HepG2 (cell line): ENCODE results near the gene MLLT10. TPM values are rescaled to one million over a fixed set of nuclear protein-coding genes. Genes with fewer than 3 reads are reported as not detected.

ENCODE experiments used
- ATF1 ChIP-seq: IDR thresholded peaks from 2 replicates; pipeline ENCODE4 v1.6.1; 2016; ENCODE audit warnings: mild to moderate bottlenecking, control low read depth
- BORCS8-MEF2B ChIP-seq: sonication (generic); formaldehyde crosslinking; IDR thresholded peaks from 2 replicates; pipeline ENCODE4 v1.8.0; 2022; ENCODE audit warnings: mild to moderate bottlenecking, missing genetic modification reagents
- BRD4 ChIP-seq: sonication (generic); formaldehyde crosslinking; IDR thresholded peaks from 2 replicates; pipeline ENCODE4 v1.4.0; 2020; ENCODE audit warnings: missing genetic modification reagents
- GPN1 ChIP-seq: sonication (generic); formaldehyde crosslinking; IDR thresholded peaks from 2 replicates; pipeline ENCODE4 v1.5.1; 2020; ENCODE audit warnings: missing genetic modification reagents, borderline replicate concordance
- NR1H2 ChIP-seq: sonication (generic); formaldehyde crosslinking; IDR thresholded peaks from 2 replicates; pipeline ENCODE4 v1.8.1; 2022; ENCODE audit warnings: low read depth, missing genetic modification reagents, borderline replicate concordance
- RAD51 ChIP-seq: fragments of 450-650 bp; IDR thresholded peaks from 2 replicates; pipeline ENCODE4 v1.6.1; 2016; ENCODE audit warnings: borderline replicate concordance
- RARG ChIP-seq: sonication (generic); formaldehyde crosslinking; IDR thresholded peaks from 2 replicates; pipeline ENCODE4 v1.4.0; 2020; ENCODE audit warnings: low read depth, mild to moderate bottlenecking, missing genetic modification reagents
- SETDB1 ChIP-seq: sonication (generic); formaldehyde crosslinking; IDR thresholded peaks from 2 replicates; pipeline ENCODE4 v1.5.1; 2020; ENCODE audit warnings: missing genetic modification reagents, mild to moderate bottlenecking, borderline replicate concordance
- SMYD3 ChIP-seq: sonication (generic); formaldehyde crosslinking; IDR thresholded peaks from 2 replicates; pipeline ENCODE4 v1.8.1; 2023; ENCODE audit warnings: mild to moderate bottlenecking, missing genetic modification reagents
- YEATS2 ChIP-seq: sonication (generic); formaldehyde crosslinking; IDR thresholded peaks from 2 replicates; pipeline ENCODE4 v1.4.0; 2020; ENCODE audit warnings: missing genetic modification reagents, borderline replicate concordance
- ZNF160 ChIP-seq: sonication (generic); formaldehyde crosslinking; IDR thresholded peaks from 2 replicates; pipeline ENCODE4 v1.8.0; 2022; ENCODE audit warnings: mild to moderate bottlenecking, inconsistent platforms, missing genetic modification reagents
- ZNF337 ChIP-seq: sonication (generic); formaldehyde crosslinking; IDR thresholded peaks from 2 replicates; pipeline ENCODE4 v1.5.1; 2020; ENCODE audit warnings: missing genetic modification reagents, low read depth, mild to moderate bottlenecking, borderline replicate concordance
- ZNF430 ChIP-seq: sonication (generic); formaldehyde crosslinking; IDR thresholded peaks from 2 replicates; pipeline ENCODE4 v1.9.0; 2021; ENCODE audit warnings: mild to moderate bottlenecking, missing genetic modification reagents
- ZNF484 ChIP-seq: sonication (generic); formaldehyde crosslinking; IDR thresholded peaks from 2 replicates; pipeline ENCODE4 v1.5.1; 2020; ENCODE audit warnings: mild to moderate bottlenecking, low read depth, missing genetic modification reagents, borderline replicate concordance
- ZNF646 ChIP-seq: sonication (generic); formaldehyde crosslinking; IDR thresholded peaks from 2 replicates; pipeline ENCODE4 v1.9.0; 2021; ENCODE audit warnings: mild to moderate bottlenecking, missing genetic modification reagents
- polyA plus RNA-seq, 8 experiments: library from polyadenylated mRNA; depleted of rRNA in 3 of 8; stranded (reverse) in 7 of 8; unstranded in 1 of 8; fragments of >200 nt; fragmentation: Illumina TruSeq in 4 of 8; extraction: Trizol in 4 of 8; gene quantifications; 2 replicates each; pipeline versions ENCODE4 v1.2.1 to v1.2.3, GENCODE V29; 2011 to 2016; ENCODE audit warnings: low read depth in 4 of 8, missing spikeins in 1 of 8, mixed read lengths in 1 of 8; ENCODE audit not compliant: insufficient read depth in 1 of 8
- total RNA-seq, 5 experiments: library from RNA; depleted of rRNA; stranded (reverse); fragments of >200 nt; fragmentation: Illumina TruSeq; extraction: Trizol; gene quantifications; 2 replicates each; pipeline ENCODE4 v1.2.3, GENCODE V29; 2016; ENCODE audit warnings: low read depth in 1 of 5
- TF ChIP-seq, protein P1 (sequence below): sonication (generic); formaldehyde crosslinking; IDR thresholded peaks from one replicate; pipeline ENCODE4 v1.5.1; 2020; ENCODE audit warnings: mild to moderate bottlenecking, missing genetic modification reagents; ENCODE audit errors: not compliant biosample characterization

The MLLT10 gene
- total and polyA plus RNA-seq, 2 of the 13 experiments (the other 11 are each of a cell fraction or from before 2014, with no cell fraction given): 51.3 to 84.1 TPM

DNA sequence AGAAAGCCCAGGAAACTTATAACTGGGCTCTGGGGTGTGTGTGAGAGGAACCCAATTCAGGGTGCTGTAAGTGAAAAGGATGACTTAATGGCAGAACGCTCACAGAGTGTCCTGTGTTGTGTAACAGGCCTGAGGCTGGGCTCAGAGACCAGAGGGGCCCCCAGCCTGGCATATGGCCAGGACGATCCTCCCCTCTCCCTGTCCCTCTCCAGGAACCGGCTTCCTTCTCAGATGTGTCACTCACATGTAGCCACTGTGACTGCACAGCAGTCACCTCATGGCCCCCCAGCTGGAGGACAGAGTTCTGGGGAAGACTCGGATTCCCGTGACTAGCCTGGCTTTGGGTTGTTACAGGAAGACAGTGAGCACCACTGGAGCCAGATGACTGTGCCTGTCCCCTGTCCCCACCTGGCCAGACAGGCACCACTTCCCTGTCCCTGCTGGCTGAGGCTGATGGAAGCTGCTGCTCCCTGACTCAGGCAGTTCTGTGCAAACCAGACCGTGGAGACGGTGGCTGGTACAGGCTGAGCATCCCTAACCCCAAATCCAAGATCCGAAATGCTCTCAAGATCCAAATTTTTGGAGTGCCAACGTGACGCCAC lies 220.5 kb downstream of the MLLT10 start (continued):
- TF ChIP-seq, protein P1, sequence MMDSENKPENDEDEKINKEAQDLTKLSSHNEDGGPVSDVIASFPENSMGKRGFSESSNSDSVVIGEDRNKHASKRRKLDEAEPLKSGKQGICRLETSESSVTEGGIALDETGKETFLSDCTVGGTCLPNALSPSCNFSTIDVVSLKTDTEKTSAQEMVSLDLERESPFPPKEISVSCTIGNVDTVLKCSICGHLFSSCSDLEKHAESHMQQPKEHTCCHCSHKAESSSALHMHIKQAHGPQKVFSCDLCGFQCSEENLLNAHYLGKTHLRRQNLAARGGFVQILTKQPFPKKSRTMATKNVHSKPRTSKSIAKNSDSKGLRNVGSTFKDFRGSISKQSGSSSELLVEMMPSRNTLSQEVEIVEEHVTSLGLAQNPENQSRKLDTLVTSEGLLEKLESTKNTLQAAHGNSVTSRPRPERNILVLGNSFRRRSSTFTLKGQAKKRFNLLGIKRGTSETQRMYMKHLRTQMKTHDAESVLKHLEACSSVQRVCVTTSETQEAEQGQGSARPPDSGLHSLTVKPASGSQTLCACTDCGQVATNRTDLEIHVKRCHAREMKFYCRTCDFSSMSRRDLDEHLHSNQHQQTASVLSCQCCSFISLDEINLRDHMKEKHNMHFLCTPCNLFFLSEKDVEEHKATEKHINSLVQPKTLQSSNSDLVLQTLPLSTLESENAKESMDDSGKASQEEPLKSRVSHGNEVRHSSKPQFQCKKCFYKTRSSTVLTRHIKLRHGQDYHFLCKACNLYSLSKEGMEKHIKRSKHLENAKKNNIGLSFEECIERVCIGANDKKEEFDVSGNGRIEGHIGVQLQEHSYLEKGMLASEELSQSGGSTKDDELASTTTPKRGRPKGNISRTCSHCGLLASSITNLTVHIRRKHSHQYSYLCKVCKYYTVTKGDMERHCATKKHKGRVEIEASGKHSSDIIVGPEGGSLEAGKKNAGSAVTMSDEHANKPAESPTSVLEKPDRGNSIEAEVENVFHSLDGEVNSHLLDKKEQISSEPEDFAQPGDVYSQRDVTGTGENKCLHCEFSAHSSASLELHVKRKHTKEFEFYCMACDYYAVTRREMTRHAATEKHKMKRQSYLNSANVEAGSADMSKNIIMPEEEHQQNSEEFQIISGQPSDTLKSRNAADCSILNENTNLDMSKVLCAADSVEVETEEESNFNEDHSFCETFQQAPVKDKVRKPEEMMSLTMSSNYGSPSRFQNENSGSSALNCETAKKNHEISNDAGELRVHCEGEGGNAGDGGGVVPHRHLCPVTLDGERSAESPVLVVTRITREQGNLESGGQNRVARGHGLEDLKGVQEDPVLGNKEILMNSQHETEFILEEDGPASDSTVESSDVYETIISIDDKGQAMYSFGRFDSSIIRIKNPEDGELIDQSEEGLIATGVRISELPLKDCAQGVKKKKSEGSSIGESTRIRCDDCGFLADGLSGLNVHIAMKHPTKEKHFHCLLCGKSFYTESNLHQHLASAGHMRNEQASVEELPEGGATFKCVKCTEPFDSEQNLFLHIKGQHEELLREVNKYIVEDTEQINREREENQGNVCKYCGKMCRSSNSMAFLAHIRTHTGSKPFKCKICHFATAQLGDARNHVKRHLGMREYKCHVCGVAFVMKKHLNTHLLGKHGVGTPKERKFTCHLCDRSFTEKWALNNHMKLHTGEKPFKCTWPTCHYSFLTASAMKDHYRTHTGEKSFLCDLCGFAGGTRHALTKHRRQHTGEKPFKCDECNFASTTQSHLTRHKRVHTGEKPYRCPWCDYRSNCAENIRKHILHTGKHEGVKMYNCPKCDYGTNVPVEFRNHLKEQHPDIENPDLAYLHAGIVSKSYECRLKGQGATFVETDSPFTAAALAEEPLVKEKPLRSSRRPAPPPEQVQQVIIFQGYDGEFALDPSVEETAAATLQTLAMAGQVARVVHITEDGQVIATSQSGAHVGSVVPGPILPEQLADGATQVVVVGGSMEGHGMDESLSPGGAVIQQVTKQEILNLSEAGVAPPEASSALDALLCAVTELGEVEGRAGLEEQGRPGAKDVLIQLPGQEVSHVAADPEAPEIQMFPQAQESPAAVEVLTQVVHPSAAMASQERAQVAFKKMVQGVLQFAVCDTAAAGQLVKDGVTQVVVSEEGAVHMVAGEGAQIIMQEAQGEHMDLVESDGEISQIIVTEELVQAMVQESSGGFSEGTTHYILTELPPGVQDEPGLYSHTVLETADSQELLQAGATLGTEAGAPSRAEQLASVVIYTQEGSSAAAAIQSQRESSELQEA (CRISPR knock-in tag): no peak
- TF ChIP-seq ZNF337 (CRISPR knock-in tag) (no peak), ZNF430 (no peak), ATF1 (no peak), SMYD3 (CRISPR knock-in tag) (no peak), ZNF160 (CRISPR knock-in tag) (no peak), ZNF646 (CRISPR knock-in tag) (no peak), YEATS2 (CRISPR knock-in tag) (0 out of 2 replicates have a peak, but pooled peaks have one; percentile 41), SETDB1 (CRISPR knock-in tag) (no peak), ZNF484 (no peak), GPN1 (no peak), NR1H2 (no peak), BORCS8-MEF2B (CRISPR knock-in tag) (peak; percentile 19; the same call in 1 of the 2 replicates), RARG (CRISPR knock-in tag) (no peak), BRD4 (CRISPR knock-in tag) (no peak), RAD51 (no peak)
